Smooth muscle cell (in vitro differentiated cells): ENCODE results near the gene MRGPRE. TPM values are rescaled to one million over a fixed set of nuclear protein-coding genes. Genes with fewer than 3 reads are reported as not detected.
"Not testable (repeated sequence)": the region's sequence is repeated elsewhere in the genome, so short reads cannot be mapped to it uniquely, and the experiment has no call there.

Source experiments
- DNase-seq: peaks from one replicate; lab custom pipeline; 2025; ENCODE audit not compliant: unreplicated experiment; lab: John Stamatoyannopoulos, UW
- H2AFZ ChIP-seq: fragments of 200-600 bp; sonication (generic); 2 replicates; pipeline ENCODE4 v1.6.0; 2016; ENCODE audit warnings: antibody characterized with exemption, low read depth, mild to moderate bottlenecking
- H3F3A ChIP-seq: fragments of 200-600 bp; sonication (generic); 2 replicates; pipeline ENCODE4 v1.6.0; 2017; ENCODE audit warnings: antibody characterized with exemption, low read depth
- H3K27ac ChIP-seq: fragments of 200-600 bp; sonication (generic); 2 replicates; pipeline ENCODE4 v1.5.1; 2016; ENCODE audit warnings: low read depth, mild to moderate bottlenecking
- H3K27me3 ChIP-seq: fragments of 200-600 bp; sonication (generic); 2 replicates; pipeline ENCODE4 v1.6.1; 2016; ENCODE audit warnings: low read depth, mild to moderate bottlenecking
- H3K36me3 ChIP-seq: fragments of 200-600 bp; sonication (generic); 2 replicates; pipeline ENCODE4 v1.5.1; 2016; ENCODE audit warnings: low read depth
- H3K4me1 ChIP-seq: fragments of 200-600 bp; sonication (generic); 2 replicates; pipeline ENCODE4 v1.5.1; 2016; ENCODE audit warnings: low read depth
- H3K4me2 ChIP-seq: fragments of 200-600 bp; sonication (generic); 2 replicates; pipeline ENCODE4 v1.6.0; 2016; ENCODE audit warnings: mild to moderate bottlenecking
- H3K4me3 ChIP-seq: fragments of 200-600 bp; sonication (generic); 2 replicates; pipeline ENCODE4 v1.5.1; 2016; ENCODE audit warnings: mild to moderate bottlenecking
- H3K79me2 ChIP-seq: fragments of 200-600 bp; sonication (generic); 2 replicates; pipeline ENCODE4 v1.6.0; 2016; ENCODE audit warnings: low read depth, mild to moderate bottlenecking
- H3K9ac ChIP-seq: fragments of 200-600 bp; sonication (generic); 2 replicates; pipeline ENCODE4 v1.6.0; 2016; ENCODE audit warnings: low read depth
- H3K9me3 ChIP-seq: fragments of 200-600 bp; sonication (generic); replicated peaks from 2 replicates; pipeline ENCODE4 v1.5.1; 2016; ENCODE audit warnings: low read depth
- H4K20me1 ChIP-seq: fragments of 200-600 bp; sonication (generic); 2 replicates; pipeline ENCODE4 v1.6.0; 2016; ENCODE audit warnings: low read depth
- WGBS: methylation state at CpG from one replicate; pipeline ENCODE4 v1.1.7; 2016; ENCODE audit warnings: low lambda C conversion rate; 5-methylcytosine and 5-hydroxymethylcytosine counted together
- polyA plus RNA-seq: library from polyadenylated mRNA; unstranded; fragments of >200 nt; fragmentation: Nextera tagmentation; extraction: Ambion mirVana; gene quantifications from 2 replicates; pipeline ENCODE4 v1.2.1, GENCODE V29; 2016
- total RNA-seq: library from RNA; depleted of rRNA; stranded (reverse); fragments of >200 nt; gene quantifications from 2 replicates; pipeline ENCODE4 v1.2.3, GENCODE V29; 2014
- TF ChIP-seq, protein P1 (sequence below): fragments of 200-600 bp; sonication (generic); IDR thresholded peaks from 2 replicates; pipeline ENCODE4 v1.5.1; 2017; ENCODE audit warnings: borderline replicate concordance, mild to moderate bottlenecking, antibody characterized with exemption; ENCODE audit not compliant: insufficient read depth, poor library complexity, severe bottlenecking

Gene MRGPRE, protein sequence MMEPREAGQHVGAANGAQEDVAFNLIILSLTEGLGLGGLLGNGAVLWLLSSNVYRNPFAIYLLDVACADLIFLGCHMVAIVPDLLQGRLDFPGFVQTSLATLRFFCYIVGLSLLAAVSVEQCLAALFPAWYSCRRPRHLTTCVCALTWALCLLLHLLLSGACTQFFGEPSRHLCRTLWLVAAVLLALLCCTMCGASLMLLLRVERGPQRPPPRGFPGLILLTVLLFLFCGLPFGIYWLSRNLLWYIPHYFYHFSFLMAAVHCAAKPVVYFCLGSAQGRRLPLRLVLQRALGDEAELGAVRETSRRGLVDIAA
- total RNA-seq (not detected in 2 replicates), polyA plus RNA-seq (not detected in 2 replicates)

GRCh38 chr11:3231851-3232744, at the start of gene MRGPRE:
MRGPRE (minus strand) TSS chr11:3232417; CDS start chr11:3228799, 3,618 bp downstream.
- H3K9ac ChIP-seq = no peak within 1 kb of the TSS
- no peaks in the 10 kb centered on the region for H3K9me3 ChIP-seq
- TF ChIP-seq, protein P1, sequence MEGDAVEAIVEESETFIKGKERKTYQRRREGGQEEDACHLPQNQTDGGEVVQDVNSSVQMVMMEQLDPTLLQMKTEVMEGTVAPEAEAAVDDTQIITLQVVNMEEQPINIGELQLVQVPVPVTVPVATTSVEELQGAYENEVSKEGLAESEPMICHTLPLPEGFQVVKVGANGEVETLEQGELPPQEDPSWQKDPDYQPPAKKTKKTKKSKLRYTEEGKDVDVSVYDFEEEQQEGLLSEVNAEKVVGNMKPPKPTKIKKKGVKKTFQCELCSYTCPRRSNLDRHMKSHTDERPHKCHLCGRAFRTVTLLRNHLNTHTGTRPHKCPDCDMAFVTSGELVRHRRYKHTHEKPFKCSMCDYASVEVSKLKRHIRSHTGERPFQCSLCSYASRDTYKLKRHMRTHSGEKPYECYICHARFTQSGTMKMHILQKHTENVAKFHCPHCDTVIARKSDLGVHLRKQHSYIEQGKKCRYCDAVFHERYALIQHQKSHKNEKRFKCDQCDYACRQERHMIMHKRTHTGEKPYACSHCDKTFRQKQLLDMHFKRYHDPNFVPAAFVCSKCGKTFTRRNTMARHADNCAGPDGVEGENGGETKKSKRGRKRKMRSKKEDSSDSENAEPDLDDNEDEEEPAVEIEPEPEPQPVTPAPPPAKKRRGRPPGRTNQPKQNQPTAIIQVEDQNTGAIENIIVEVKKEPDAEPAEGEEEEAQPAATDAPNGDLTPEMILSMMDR = no peak
- WGBS = 91% methylated on average over 39 of the region's 39 CpGs
- H4K20me1 ChIP-seq = no peaks in the 10 kb centered on the region
- H2AFZ ChIP-seq = no peak within 1 kb of the TSS
- no peaks in the 10 kb centered on the region for H3K36me3 ChIP-seq
- H3K4me2 ChIP-seq = no peak within 1 kb of the TSS
- DNase-seq = no peak
- H3K27me3 ChIP-seq = no peaks in the 10 kb centered on the region
- no peaks in the 10 kb centered on the region for H3K79me2 ChIP-seq
- no peak within 1 kb of the TSS for H3K27ac ChIP-seq
- H3K4me1 ChIP-seq = no peaks in the 10 kb centered on the region
- no peaks in the 10 kb centered on the region for H3F3A ChIP-seq
- H3K4me3 ChIP-seq = no peak within 1 kb of the TSS

GRCh38 chr11:3281146-3281545, 48.9 kb upstream of the MRGPRE start:
- not testable (repeated sequence) for H3K36me3 ChIP-seq, H3K9me3 ChIP-seq, H3K4me1 ChIP-seq, H3F3A ChIP-seq, H3K27me3 ChIP-seq, H2AFZ ChIP-seq, H3K4me2 ChIP-seq, H4K20me1 ChIP-seq, H3K9ac ChIP-seq, DNase-seq, H3K79me2 ChIP-seq, H3K27ac ChIP-seq, H3K4me3 ChIP-seq
- 89% methylated on average over 6 of the region's 10 CpGs for WGBS

GRCh38 chr11:3280662-3281061, 48.4 kb upstream of the MRGPRE start:
- not testable (repeated sequence) for DNase-seq, H3K36me3 ChIP-seq, H3K27me3 ChIP-seq

DNA sequence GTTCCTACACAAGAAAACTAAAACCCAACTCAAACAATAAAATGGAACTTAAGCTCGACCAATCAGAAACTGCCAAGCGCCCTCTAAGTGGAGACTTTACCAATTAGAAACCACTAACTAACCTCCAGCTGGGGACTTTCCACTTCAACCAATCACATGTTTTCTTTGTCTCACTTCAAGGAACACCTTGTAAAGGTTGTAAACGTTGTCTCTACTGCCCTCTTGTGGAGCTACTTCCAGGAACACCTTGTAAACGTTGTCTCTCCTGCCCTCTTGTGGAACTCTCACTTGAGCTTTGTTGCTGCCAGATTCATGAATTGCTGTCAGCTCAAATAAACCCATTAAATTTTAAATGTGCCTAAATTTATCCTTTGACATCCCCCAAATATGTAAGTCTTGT, 46.7 kb upstream of the MRGPRE start:
- H3K4me2 ChIP-seq, H3K27ac ChIP-seq, H2AFZ ChIP-seq, H3K36me3 ChIP-seq, H4K20me1 ChIP-seq, H3F3A ChIP-seq, H3K27me3 ChIP-seq, H3K4me3 ChIP-seq, H3K9ac ChIP-seq, H3K4me1 ChIP-seq, H3K9me3 ChIP-seq, DNase-seq, H3K79me2 ChIP-seq: not testable (repeated sequence)
- no CpG with 5 or more reads among the region's 4 CpGs for WGBS

More at GRCh38 chr11:3280662-3281061, 48.4 kb upstream of the MRGPRE start:
- not testable (repeated sequence) for H3K9me3 ChIP-seq, H3F3A ChIP-seq, H3K27ac ChIP-seq, H2AFZ ChIP-seq, H3K4me3 ChIP-seq, H3K79me2 ChIP-seq, H4K20me1 ChIP-seq, H3K4me2 ChIP-seq, H3K4me1 ChIP-seq, H3K9ac ChIP-seq
- WGBS = no CpG with 5 or more reads among the region's 10 CpGs

GRCh38 chr11:3273629-3274028, 41.4 kb upstream of the MRGPRE start:
- not testable (repeated sequence) for H3K4me1 ChIP-seq, H3K9me3 ChIP-seq, H3K4me2 ChIP-seq, H3K27ac ChIP-seq, H3K4me3 ChIP-seq, H3K27me3 ChIP-seq, H4K20me1 ChIP-seq, H3K79me2 ChIP-seq, H2AFZ ChIP-seq, H3K9ac ChIP-seq, DNase-seq, H3F3A ChIP-seq, H3K36me3 ChIP-seq
- 84% methylated on average over 2 of the region's 8 CpGs for WGBS

- 88% methylated on average over 3 of the region's 7 CpGs for WGBS
- H3K4me1 ChIP-seq, H3F3A ChIP-seq, H3K79me2 ChIP-seq, H3K27me3 ChIP-seq, H3K9me3 ChIP-seq, H3K27ac ChIP-seq, H3K4me2 ChIP-seq, H3K9ac ChIP-seq, H3K4me3 ChIP-seq, H4K20me1 ChIP-seq, H2AFZ ChIP-seq, DNase-seq, H3K36me3 ChIP-seq: not testable (repeated sequence)
These were observed 30.3 kb upstream of the MRGPRE start for GRCh38 chr11:3262548-3262947.

- H3K79me2 ChIP-seq, H4K20me1 ChIP-seq, H3K36me3 ChIP-seq, H3K27me3 ChIP-seq, H2AFZ ChIP-seq, H3F3A ChIP-seq, DNase-seq, H3K4me3 ChIP-seq, H3K9ac ChIP-seq, H3K4me1 ChIP-seq, H3K9me3 ChIP-seq, H3K27ac ChIP-seq, H3K4me2 ChIP-seq: not testable (repeated sequence)
- 84% methylated on average over 4 of the region's 8 CpGs for WGBS
These were observed 29.6 kb upstream of the MRGPRE start for GRCh38 chr11:3261831-3262230.
